ENCODE data around the gene NPDC1. TPM values are rescaled to one million over a fixed set of nuclear protein-coding genes. Genes with fewer than 3 reads are reported as not detected.
"Not testable (repeated sequence)": the region's sequence is repeated elsewhere in the genome, so short reads cannot be mapped to it uniquely, and the experiment has no call there.

The NPDC1 gene
- polyA plus RNA-seq, 3 donors = 28.3 to 38.5 (median 32.0) TPM

- DNase-seq = no peak
These were observed 31.0 kb downstream of the NPDC1 start for GRCh38 chr9:137014776-137015539.

- no peak for DNase-seq
These were observed 31.8 kb downstream of the NPDC1 start for GRCh38 chr9:137014166-137014565.

DNA sequence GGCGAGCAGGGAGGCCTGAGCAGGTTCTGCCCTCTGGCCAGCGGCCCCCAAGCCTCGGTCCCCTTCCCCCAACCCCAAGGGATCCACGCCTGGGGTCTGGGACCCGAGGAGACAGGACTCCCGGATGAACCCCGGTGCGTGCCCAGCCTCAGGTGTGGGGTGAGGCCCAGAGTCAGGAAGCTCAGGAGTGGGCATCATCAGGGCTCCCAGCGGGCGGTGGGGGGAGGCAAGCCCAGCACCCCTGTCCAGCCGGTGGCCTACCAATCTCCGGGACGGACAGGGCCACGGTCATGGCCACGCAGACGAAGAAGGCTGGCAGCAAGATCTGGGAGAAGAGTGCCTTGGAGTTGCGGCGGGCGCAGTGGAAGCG lies 32.4 kb downstream of the NPDC1 start:
- DNase-seq = no peak

DNA sequence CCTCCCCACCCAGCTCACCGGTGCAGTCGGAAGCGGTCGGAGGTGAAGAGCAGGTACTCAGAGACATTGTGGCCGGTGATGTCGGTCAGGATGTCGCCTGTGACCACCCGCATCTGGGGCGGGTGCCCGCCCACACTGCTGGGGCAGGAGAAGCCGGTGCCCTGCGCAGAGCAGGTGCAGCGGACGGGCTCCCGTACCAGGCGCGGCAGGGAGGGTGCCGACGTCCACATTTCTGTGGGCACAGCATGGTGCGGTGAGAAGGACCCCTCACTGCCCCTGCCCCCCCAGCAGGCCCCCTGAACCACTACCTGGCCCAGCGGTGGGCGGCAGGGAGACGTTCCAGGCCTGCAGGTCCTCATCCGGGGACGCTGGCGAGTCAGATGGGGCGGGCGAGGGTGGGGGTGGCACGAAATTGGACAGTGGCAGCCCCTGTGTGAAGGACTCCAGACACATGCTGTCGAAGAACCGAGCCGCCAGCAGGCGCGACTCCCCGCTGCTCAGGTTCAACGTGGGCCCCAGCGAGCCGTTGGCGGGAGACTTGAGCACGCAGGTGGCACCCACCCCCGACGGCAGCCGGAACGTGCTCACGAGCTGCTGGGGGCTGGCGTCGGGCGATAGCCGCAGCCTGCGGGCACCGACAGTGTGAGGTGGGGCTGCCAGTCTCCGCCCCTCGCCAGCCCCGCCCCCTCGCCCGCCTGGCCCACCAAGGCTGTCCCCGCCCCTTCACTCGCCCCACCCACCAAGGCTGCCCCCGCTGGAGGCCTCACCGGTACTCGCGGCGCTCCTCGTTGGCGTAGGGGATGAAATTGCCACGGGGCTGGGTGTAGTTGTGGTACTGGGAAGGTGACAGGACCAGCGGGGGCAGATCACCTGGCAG lies 33.0 kb downstream of the NPDC1 start:
- no peak for DNase-seq

DNA sequence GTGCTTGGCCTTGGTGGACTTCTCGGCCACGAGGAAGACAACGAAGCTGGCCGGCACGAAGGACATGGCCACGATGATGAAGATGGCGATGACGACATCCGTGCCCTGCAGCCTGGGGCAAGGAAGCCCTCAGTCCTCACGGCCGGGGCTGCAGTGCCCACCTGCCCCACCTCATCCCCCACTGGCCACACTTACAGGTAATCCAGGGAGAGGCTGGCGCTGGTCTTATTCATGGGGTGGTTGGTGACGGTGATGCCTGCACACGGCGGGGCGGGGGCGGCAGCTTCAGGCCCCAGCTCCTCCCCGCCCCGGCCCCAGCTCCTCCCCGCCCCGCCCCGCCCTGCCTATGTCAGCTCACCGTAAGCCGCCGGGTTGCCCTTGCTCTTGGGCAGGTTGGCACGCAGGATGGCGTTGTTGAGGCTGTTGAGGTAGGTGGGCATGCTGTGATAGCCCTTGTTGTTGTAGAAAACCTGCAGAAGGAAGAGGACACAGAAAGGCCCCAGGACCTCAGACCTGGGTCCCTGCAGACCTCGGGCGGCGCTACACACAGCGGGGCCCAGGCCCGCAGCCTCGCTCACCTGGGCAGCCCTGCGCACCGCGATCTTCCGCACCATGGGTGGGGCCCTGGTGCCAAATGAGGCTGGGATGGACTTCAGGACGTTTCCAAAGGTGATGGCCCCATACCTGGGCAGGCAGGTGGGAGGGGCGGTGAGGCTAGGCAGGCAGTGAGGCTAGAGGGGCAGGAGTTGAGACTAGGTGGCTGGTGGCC lies 33.9 kb downstream of the NPDC1 start:
- no peak for DNase-seq

DNA sequence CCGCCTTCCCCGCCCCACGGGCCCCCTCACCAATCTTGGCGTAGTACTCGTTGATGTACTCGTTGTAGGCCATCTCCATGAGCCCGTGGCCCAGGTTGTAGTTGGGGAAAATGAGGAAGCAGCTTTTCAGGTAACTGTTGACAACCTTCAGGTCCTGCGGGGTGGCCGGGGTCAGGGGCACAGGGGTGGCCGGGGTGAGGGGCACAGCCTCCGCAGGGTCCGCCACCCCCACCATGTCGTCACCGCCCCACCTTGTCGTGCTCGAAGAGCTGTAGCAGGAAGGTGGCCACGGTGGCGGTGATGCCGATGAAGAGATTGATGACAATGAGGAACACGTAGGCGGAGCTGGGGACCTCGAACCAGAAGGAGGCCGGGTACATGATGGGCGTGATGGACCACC lies 34.8 kb downstream of the NPDC1 start:
- no peak for DNase-seq

- DNase-seq = no peak
These were observed 35.8 kb downstream of the NPDC1 start for GRCh38 chr9:137009938-137010732.

GRCh38 chr9:137009217-137009616 lies 36.8 kb downstream of the NPDC1 start:
- DNase-seq = no peak

- no peak for DNase-seq
These were observed 37.7 kb downstream of the NPDC1 start for GRCh38 chr9:137008312-137008711.

DNA sequence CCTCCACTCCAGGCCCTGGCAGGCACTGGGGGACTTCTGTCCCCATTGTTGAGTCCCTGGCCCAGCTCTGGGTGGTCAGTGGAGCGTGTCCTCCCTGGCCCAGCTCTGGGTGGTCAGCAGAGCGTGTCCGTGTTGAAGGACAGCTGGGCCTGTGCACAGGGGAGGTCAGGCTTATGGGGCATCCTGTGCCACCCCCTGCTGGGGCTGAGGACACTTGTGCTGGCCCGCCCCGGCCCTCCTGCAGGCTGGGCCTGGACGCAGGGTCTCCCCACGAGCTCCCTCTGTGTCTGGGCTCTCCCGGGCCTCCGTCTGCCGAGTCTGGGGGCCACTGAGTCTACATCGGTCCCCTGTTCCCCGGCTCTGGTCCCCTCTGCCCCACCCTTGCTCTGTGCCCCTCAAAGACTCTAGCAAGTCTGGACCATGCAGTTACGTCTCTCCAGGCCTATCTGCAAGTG lies 38.1 kb downstream of the NPDC1 start:
- no peak for DNase-seq

- DNase-seq = no peak
These were observed 38.7 kb downstream of the NPDC1 start for GRCh38 chr9:137007108-137007815.

- DNase-seq = no peak
These were observed 39.6 kb downstream of the NPDC1 start for GRCh38 chr9:137006116-137007003.

GRCh38 chr9:137004285-137004684 lies 41.7 kb downstream of the NPDC1 start:
- DNase-seq = not testable (repeated sequence)

DNA sequence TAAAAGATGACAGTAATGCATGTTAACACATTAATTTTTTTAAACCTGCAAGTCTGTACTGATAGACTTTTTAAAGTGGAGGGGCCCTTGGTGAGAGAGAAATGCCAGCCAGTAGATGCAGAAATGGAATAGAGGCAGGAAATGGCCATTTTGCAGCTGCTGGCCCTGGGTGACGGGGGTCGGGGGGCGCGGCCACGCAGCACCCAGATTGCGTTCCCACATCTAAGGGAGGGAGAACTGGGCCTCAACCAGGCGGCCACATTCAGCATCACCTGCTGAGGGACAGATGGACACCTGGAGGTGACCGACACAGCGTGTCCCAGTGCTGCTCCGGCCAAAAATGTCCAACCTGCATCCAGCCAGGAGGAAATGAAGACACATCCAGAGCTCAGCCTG lies 43.3 kb downstream of the NPDC1 start:
- no peak for DNase-seq

DNA sequence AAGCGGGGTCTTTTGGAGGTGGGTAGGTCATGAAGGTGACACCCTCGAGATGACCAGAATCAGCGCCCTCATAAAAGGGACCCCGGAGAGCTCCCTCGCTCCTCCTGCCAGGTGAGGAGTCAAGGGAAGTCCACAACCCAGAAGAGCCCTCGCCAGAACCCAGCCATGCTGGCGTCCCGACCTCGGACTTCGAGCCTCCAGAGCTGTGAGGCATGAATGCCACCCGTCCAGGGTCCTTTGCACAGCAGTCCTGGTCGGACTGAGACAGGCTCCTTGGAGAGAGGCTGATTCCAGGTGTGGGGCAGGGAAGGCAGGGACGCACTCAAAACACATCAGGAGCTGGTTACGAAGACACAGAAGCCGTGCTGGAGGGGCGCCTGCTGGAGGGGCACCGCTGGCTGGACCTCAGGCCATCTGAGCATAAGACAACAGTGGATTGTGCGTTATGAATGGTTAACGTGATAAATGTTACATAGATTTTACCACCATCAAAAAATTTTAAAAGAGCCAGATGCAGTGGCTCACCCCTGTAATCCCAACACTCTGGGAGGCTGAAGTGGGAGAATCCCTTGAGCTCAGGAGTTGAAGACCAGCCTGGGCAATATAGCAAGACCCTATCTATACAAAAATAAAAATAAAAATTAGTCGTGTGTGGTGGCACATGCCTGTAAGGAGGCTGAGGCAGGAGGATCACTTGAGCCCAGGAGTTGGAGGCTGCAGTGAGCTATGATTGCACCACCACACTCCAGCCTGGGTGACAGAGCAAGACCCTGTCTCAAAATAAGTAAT lies 43.9 kb downstream of the NPDC1 start:
- no peak for DNase-seq

DNA sequence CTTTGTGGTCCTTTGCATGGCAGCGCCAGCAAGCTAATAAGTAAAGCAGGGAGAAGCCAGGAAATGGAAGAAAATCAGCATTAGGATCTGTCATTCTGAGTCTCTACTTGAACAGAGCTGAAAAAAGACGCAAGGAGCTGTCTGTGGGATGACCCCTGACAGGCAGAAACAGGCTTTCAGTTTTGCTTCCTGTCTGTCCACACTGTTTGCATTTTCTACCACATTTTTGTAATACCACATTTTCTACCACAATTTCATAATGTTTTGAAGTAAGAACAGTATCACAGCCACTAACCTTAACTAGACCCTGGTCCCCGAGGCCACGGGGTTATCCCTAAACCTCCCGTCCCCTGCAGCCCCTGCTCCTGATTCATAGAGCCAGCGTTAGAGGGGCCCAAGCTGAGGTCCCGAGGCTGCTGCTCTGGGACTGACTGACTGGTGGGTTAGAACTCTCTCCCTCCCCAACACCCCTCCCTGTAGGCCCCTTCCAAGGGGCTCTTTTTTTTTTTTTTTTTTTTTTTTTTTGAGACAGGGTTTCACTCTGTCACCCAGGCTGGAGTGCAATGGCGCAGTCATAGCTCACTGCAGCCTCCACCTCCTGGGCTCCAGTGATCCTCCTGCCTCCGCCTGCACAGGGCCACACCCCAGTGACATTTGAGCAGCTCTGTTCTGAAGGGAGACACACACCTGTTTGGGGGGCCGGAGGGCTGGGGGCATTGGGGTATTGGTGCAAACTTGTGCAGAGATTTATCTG lies 45.6 kb downstream of the NPDC1 start:
- no peak for DNase-seq

GRCh38 chr9:136997830-136998234 lies 48.1 kb downstream of the NPDC1 start:
- no peak for DNase-seq

- no peak for DNase-seq
These were observed 48.6 kb downstream of the NPDC1 start for GRCh38 chr9:136997371-136997770.
